GM12878 (cell line): ENCODE results near the gene MTMR8. TPM values are rescaled to one million over a fixed set of nuclear protein-coding genes. Genes with fewer than 3 reads are reported as not detected.

Experiments
- ATAC-seq: fragments of 200-7000 bp; cut with Tn5 transposase; 3 replicates; pipeline ENCODE4 v1.9.1; 2020; ENCODE audit warnings: mild to moderate bottlenecking, moderate library complexity
- BruUV-seq: library from RNA; stranded (reverse); fragments of 400-500 nt; replicated peaks from 2 replicates; lab custom pipeline; 2021; lab: Mats Ljungman, UMichigan
- CTCF ChIA-PET: fragments of 300-600 bp; sonication (Branson Sonifier 250); formaldehyde crosslinking; extraction: SDS; loops from one replicate; lab custom pipeline; 2021; ENCODE audit warnings: inconsistent platforms; lab: Yijun Ruan, JAX
- POLR2A ChIA-PET: fragments of 350-600 bp; formaldehyde crosslinking; extraction: SDS; loops from one replicate; lab custom pipeline; 2021; ENCODE audit warnings: inconsistent platforms; lab: Charles Lee
- RAD21 ChIA-PET: fragments of 300-600 bp; sonication (Branson Sonifier 250); formaldehyde crosslinking; loops from one replicate; lab custom pipeline; 2023; ENCODE audit warnings: antibody characterized with exemption; ENCODE audit not compliant: unreplicated experiment; lab: Charles Lee
- SMC1A ChIA-PET: fragments of 300-600 bp; sonication (Branson Sonifier 250); formaldehyde crosslinking; loops from one replicate; lab custom pipeline; 2023; ENCODE audit not compliant: unreplicated experiment, uncharacterized antibody; lab: Charles Lee
- DNase-seq: peaks from one replicate; pipeline ENCODE4 v3.0.0-alpha.2; 2011; ENCODE audit warnings: low read depth, low spot score
- FAIRE-seq: peaks from 3 replicates; lab custom pipeline; 2011; peaks lifted over from hg19 to GRCh38; lab: Jason Lieb, UNC
- H2AFZ ChIP-seq: 2 replicates; pipeline ENCODE4 v1.6.0; 2011; ENCODE audit warnings: low read depth, low read length, control low read depth; ENCODE audit not compliant: control insufficient read depth
- H3K27ac ChIP-seq: 2 replicates; pipeline ENCODE4 v1.5.1; 2011; ENCODE audit warnings: control low read depth; ENCODE audit not compliant: control insufficient read depth, insufficient read depth
- H3K27me3 ChIP-seq, 2 experiments: replicated peaks in 1 of 2; 2 replicates each; pipeline versions ENCODE4 v1.6.0 to v1.6.1; 2011; ENCODE audit warnings: low read length in 1 of 2; ENCODE audit not compliant: control insufficient read depth in 2 of 2, insufficient read depth in 2 of 2
- H3K36me3 ChIP-seq, 2 experiments: 2 replicates each; pipeline ENCODE4 v1.5.1; 2011; ENCODE audit warnings: low read length in 1 of 2; ENCODE audit not compliant: control insufficient read depth in 2 of 2, insufficient read depth in 2 of 2
- H3K4me1 ChIP-seq: 2 replicates; pipeline ENCODE4 v1.6.1; 2011; ENCODE audit warnings: mild to moderate bottlenecking, low read length, moderate library complexity, mixed read lengths; ENCODE audit not compliant: control insufficient read depth, insufficient read depth
- H3K4me2 ChIP-seq: 2 replicates; pipeline ENCODE4 v1.6.0; 2011; ENCODE audit warnings: control low read depth; ENCODE audit not compliant: control insufficient read depth, insufficient read depth
- H3K4me3 ChIP-seq: fragments of 200-600 bp; sonication (generic); 2 replicates; pipeline ENCODE4 v1.5.1; 2016
- H3K79me2 ChIP-seq: 2 replicates; pipeline ENCODE4 v1.6.0; 2011; ENCODE audit warnings: low read length; ENCODE audit not compliant: control insufficient read depth, insufficient read depth
- H3K9ac ChIP-seq: 2 replicates; pipeline ENCODE4 v1.8.0; 2011; ENCODE audit warnings: low read length, control low read depth, mixed read lengths; ENCODE audit not compliant: control insufficient read depth, insufficient read depth
- H3K9me3 ChIP-seq: replicated peaks from 3 replicates; pipeline ENCODE4 v1.5.1; 2011; ENCODE audit warnings: mild to moderate bottlenecking, low read length; ENCODE audit not compliant: control insufficient read depth, insufficient read depth
- H4K20me1 ChIP-seq: 2 replicates; pipeline ENCODE4 v1.6.0; 2011; ENCODE audit not compliant: control insufficient read depth, insufficient read depth
- BCLAF1 ChIP-seq: fragments of 450-650 bp; IDR thresholded peaks from 2 replicates; pipeline ENCODE4 v1.6.1; 2017; ENCODE audit warnings: antibody characterized with exemption, mild to moderate bottlenecking, moderate library complexity
- BHLHE40 ChIP-seq, 2 experiments: fragments of 450-650 bp in 1 of 2; IDR thresholded peaks; 2 replicates each; pipeline ENCODE4 v1.6.1; 2011 to 2017; ENCODE audit warnings: low read depth in 2 of 2, borderline replicate concordance in 1 of 2, improper control_type of control experiment in 1 of 2, low read length in 1 of 2, mild to moderate bottlenecking in 1 of 2
- CREB1 ChIP-seq: IDR thresholded peaks from 2 replicates; pipeline ENCODE4 v1.6.1; 2012; ENCODE audit warnings: low read depth, mild to moderate bottlenecking, inconsistent platforms
- HDAC2 ChIP-seq: fragments of 200-600 bp; sonication (generic); IDR thresholded peaks from 2 replicates; pipeline ENCODE4 v1.6.1; 2017
- HSF1 ChIP-seq: fragments of 150-350 bp; IDR thresholded peaks from 2 replicates; pipeline ENCODE4 v1.6.1; 2014; ENCODE audit warnings: mild to moderate bottlenecking, low read depth, low read length
- KDM1A ChIP-seq: fragments of 200-600 bp; sonication (generic); IDR thresholded peaks from 2 replicates; pipeline ENCODE4 v1.6.1; 2016; ENCODE audit warnings: borderline replicate concordance
- MLLT1 ChIP-seq: fragments of 450-650 bp; IDR thresholded peaks from 2 replicates; pipeline ENCODE4 v1.6.1; 2016; ENCODE audit warnings: mild to moderate bottlenecking
- PKNOX1 ChIP-seq: fragments of 450-650 bp; IDR thresholded peaks from 2 replicates; pipeline ENCODE4 v1.6.1; 2016; ENCODE audit warnings: mild to moderate bottlenecking
- RELB ChIP-seq: fragments of 450-650 bp; IDR thresholded peaks from 2 replicates; pipeline ENCODE4 v1.6.1; 2017; ENCODE audit warnings: low read depth, mild to moderate bottlenecking, moderate library complexity
- TARDBP ChIP-seq: IDR thresholded peaks from 2 replicates; pipeline ENCODE4 v1.6.1; 2016; ENCODE audit warnings: borderline replicate concordance
- TCF12 ChIP-seq: IDR thresholded peaks from 2 replicates; pipeline ENCODE4 v1.6.1; 2011; ENCODE audit warnings: low read depth, mild to moderate bottlenecking, low read length
- ZNF217 ChIP-seq: fragments of 450-650 bp; IDR thresholded peaks from 2 replicates; pipeline ENCODE4 v1.6.1; 2017; ENCODE audit warnings: antibody characterized with exemption, mild to moderate bottlenecking
- ZNF384 ChIP-seq: IDR thresholded peaks from 2 replicates; pipeline ENCODE4 v1.6.1; 2012; ENCODE audit warnings: low read depth, mild to moderate bottlenecking, low read length, improper control_type of control experiment, borderline replicate concordance
- in situ Hi-C: fragments of 300-500 bp; cut with MboI; formaldehyde crosslinking; loops from 9 replicates; pipeline ENCODE4 v1.14.3; 2018; ENCODE audit warnings: mixed read lengths
- intact Hi-C: fragments of 100-400 bp; cut with micrococcal nuclease; formaldehyde crosslinking; loops from one replicate; pipeline ENCODE4 v1.14.2; 2022; ENCODE audit not compliant: unreplicated experiment
- polyA plus RNA-seq, 11 experiments: library from polyadenylated mRNA; depleted of rRNA in 4 of 11; unstranded in 6 of 11; stranded (reverse) in 5 of 11; fragments of >200 nt; fragmentation: Nextera tagmentation in 4 of 11; fragmentation: Illumina TruSeq in 1 of 11; extraction: Ambion mirVana in 4 of 11; extraction: Trizol in 1 of 11; gene quantifications; 1 replicate in 1 of 11; 2 replicates in 10 of 11; pipeline versions ENCODE4 v1.2.1 to v1.2.3, GENCODE V29; 2011 to 2016; ENCODE audit warnings: inconsistent platforms in 2 of 11, missing spikeins in 2 of 11, low read depth in 1 of 11
- total RNA-seq, 4 experiments: library from RNA; depleted of rRNA in 3 of 4; stranded (reverse); fragments of >200 nt in 3 of 4; fragmentation: Illumina TruSeq in 1 of 4; extraction: Trizol in 1 of 4; gene quantifications; 2 replicates each; pipeline versions ENCODE4 v1.2.1 to v1.2.3, GENCODE V29; 2013 to 2021

The MTMR8 gene
- total and polyA plus RNA-seq, 10 of the 15 experiments (the other 5 are each of a cell fraction or from before 2014, with no cell fraction given): 2.0 to 4.7 (median 3.6) TPM

- intact Hi-C loops: no loop called here
- no peaks in the 10 kb centered on the region for H3K27me3 ChIP-seq
- ATAC-seq (no peak), DNase-seq (no peak), FAIRE-seq (no peak)
- no TSS peak for BruUV-seq
- H3K4me3 ChIP-seq: no peak overlapping the region
- H3K4me2 ChIP-seq: no peak overlapping the region
- in situ Hi-C loops: loop anchor here (10.0 kb wide), 1 partner anchor 65 kb away; the partner anchor contains the start of gene MTMR8
- no peak overlapping the region for H3K27ac ChIP-seq
- ChIA-PET SMC1A (interaction anchor here (0.7 kb wide), 1 partner anchor 291 kb away, joined by 3 read pairs; no protein-coding TSS in a partner anchor), RAD21 (no interaction called here), CTCF (interaction anchor here (0.6 kb wide), 1 partner anchor 109 kb away, joined by 3 read pairs; no protein-coding TSS in a partner anchor), POLR2A (no interaction called here)
- no peaks in the 10 kb centered on the region for H4K20me1 ChIP-seq
- no peaks in the 10 kb centered on the region for H3K4me1 ChIP-seq
- no peaks in the 10 kb centered on the region for H3K9me3 ChIP-seq
- no peaks in the 10 kb centered on the region for H3K79me2 ChIP-seq
- H3K9ac ChIP-seq: no peak overlapping the region
- no peaks in the 10 kb centered on the region for H3K36me3 ChIP-seq
- H2AFZ ChIP-seq: no peak overlapping the region
- TF ChIP-seq TARDBP: no peak
- no peak for TF ChIP-seq BHLHE40 (IDR thresholded peaks at IDR 0.05; ENCODE audit: borderline replicate concordance in 1 of 2, low read depth in 2 of 2, low read length in 1 of 2)
- TF ChIP-seq TCF12: no peak
- no peak for TF ChIP-seq PKNOX1
- TF ChIP-seq ZNF384: no peak
- no peak for TF ChIP-seq HSF1
- no peak for TF ChIP-seq KDM1A
- TF ChIP-seq RELB: no peak
- no peak for TF ChIP-seq BCLAF1
- TF ChIP-seq MLLT1: no peak
- no peak for TF ChIP-seq HDAC2
- TF ChIP-seq CREB1: no peak
- TF ChIP-seq ZNF217: no peak
Measured at GRCh38 chrX:64330284-64330683, 65.0 kb downstream of the MTMR8 start.
